K562 (cell line): ENCODE measurements around the gene SAMD11. TPM values are rescaled to one million over a fixed set of nuclear protein-coding genes. Genes with fewer than 3 reads are reported as not detected.

ENCODE experiments used
- C11orf30 ChIP-seq: fragments of 450-650 bp; IDR thresholded peaks from 2 replicates; pipeline ENCODE4 v1.6.1; 2016; ENCODE audit warnings: low read depth, mild to moderate bottlenecking
- CTBP1 ChIP-seq: fragments of 450-650 bp; IDR thresholded peaks from 2 replicates; pipeline ENCODE4 v1.6.1; 2016; ENCODE audit warnings: borderline replicate concordance
- ETS2 ChIP-seq: IDR thresholded peaks from 2 replicates; pipeline ENCODE4 v1.6.1; 2016; ENCODE audit warnings: borderline replicate concordance, missing genetic modification characterization, mild to moderate bottlenecking, moderate library complexity, missing compliant biosample characterization; ENCODE audit not compliant: poor library complexity, severe bottlenecking
- GATA2 ChIP-seq: sonication (generic); formaldehyde crosslinking; IDR thresholded peaks from 2 replicates; pipeline ENCODE4 v1.4.0; 2020; ENCODE audit warnings: mild to moderate bottlenecking, missing genetic modification reagents
- HDAC2 ChIP-seq: fragments of 450-650 bp; IDR thresholded peaks from 2 replicates; pipeline ENCODE4 v1.6.1; 2016; ENCODE audit warnings: mild to moderate bottlenecking
- HNRNPH1 ChIP-seq: fragments of 200-400 bp; formaldehyde crosslinking; optimal IDR thresholded peaks from 2 replicates; pipeline ENCODE3; 2017; ENCODE audit warnings: low read depth, mild to moderate bottlenecking, low read length, moderate library complexity
- MAFF ChIP-seq: IDR thresholded peaks from 2 replicates; pipeline ENCODE4 v1.6.1; 2012; ENCODE audit warnings: low read length, improper control_type of control experiment
- MEF2D ChIP-seq: conservative IDR thresholded peaks from 2 replicates; pipeline ENCODE4 v1.6.1; 2016; ENCODE audit warnings: low read depth, missing genetic modification characterization, missing compliant biosample characterization
- NRF1 ChIP-seq, 2 experiments: fragments of 450-650 bp; IDR thresholded peaks in 1 of 2; conservative IDR thresholded peaks in 1 of 2; 2 replicates each; pipeline ENCODE4 v1.6.1; 2014; ENCODE audit warnings: mild to moderate bottlenecking in 2 of 2
- RBFOX2 ChIP-seq: fragments of 200-400 bp; formaldehyde crosslinking; IDR thresholded peaks from 2 replicates; pipeline ENCODE4 v1.6.1; 2017; ENCODE audit warnings: low read depth, mild to moderate bottlenecking, low read length, moderate library complexity
- TRIM24 ChIP-seq, 2 experiments: fragments of 450-650 bp; IDR thresholded peaks; 2 replicates each; pipeline ENCODE4 v1.6.1; 2016
- YY1 ChIP-seq, 3 experiments: IDR thresholded peaks; 2 replicates each; pipeline ENCODE4 v1.6.1; 2011; ENCODE audit warnings: low read length in 2 of 3, mild to moderate bottlenecking in 2 of 3, moderate library complexity in 2 of 3, borderline replicate concordance in 1 of 3, control low read depth in 1 of 3, low read depth in 1 of 3; ENCODE audit not compliant: insufficient read depth in 3 of 3, insufficient replicate concordance in 2 of 3, control insufficient read depth in 1 of 3, insufficient read length in 1 of 3; ENCODE audit errors: extremely low read depth in 1 of 3
- ZNF239 ChIP-seq: fragments of 250-450 bp; sonication (Bioruptor Pico); IDR thresholded peaks from 2 replicates; pipeline ENCODE4 v1.4.0; 2020; ENCODE audit warnings: mild to moderate bottlenecking
- ZNF282 ChIP-seq: sonication (generic); formaldehyde crosslinking; IDR thresholded peaks from 2 replicates; pipeline ENCODE4 v1.8.1; 2023; ENCODE audit warnings: missing genetic modification reagents
- ZNF507 ChIP-seq: conservative IDR thresholded peaks from 2 replicates; pipeline ENCODE4 v1.6.1; 2017; ENCODE audit warnings: missing genetic modification characterization, missing compliant biosample characterization
- polyA plus RNA-seq, 8 experiments: library from polyadenylated mRNA; depleted of rRNA in 4 of 8; stranded (reverse) in 5 of 8; unstranded in 3 of 8; fragments of >200 nt; fragmentation: Nextera tagmentation in 2 of 8; fragmentation: Illumina TruSeq in 1 of 8; extraction: Ambion mirVana in 2 of 8; extraction: Trizol in 1 of 8; gene quantifications; 2 replicates each; pipeline versions ENCODE4 v1.2.1 to v1.2.3, GENCODE V29; 2011 to 2014; ENCODE audit warnings: inconsistent platforms in 1 of 8, missing spikeins in 1 of 8
- total RNA-seq, 7 experiments: library from RNA; depleted of rRNA in 6 of 7; stranded (reverse); fragments of >200 nt in 6 of 7; fragmentation: Illumina TruSeq in 2 of 7; extraction: Trizol in 2 of 7; gene quantifications; 2 replicates each; pipeline versions ENCODE4 v1.2.1 to v1.2.3, GENCODE V29; 2011 to 2021; ENCODE audit warnings: low replicate concordance in 1 of 7
- TF ChIP-seq, protein P1 (sequence below): sonication (generic); formaldehyde crosslinking; IDR thresholded peaks from 2 replicates; pipeline ENCODE4 v1.8.1; 2022; ENCODE audit warnings: missing genetic modification reagents
- TF ChIP-seq, protein P2 (sequence below): sonication (generic); formaldehyde crosslinking; IDR thresholded peaks from 2 replicates; pipeline ENCODE4 v1.8.0; 2023; ENCODE audit warnings: mild to moderate bottlenecking, missing genetic modification reagents
- TF ChIP-seq, protein P3 (sequence below): fragments of 450-650 bp; formaldehyde crosslinking; IDR thresholded peaks from 2 replicates; pipeline ENCODE4 v1.4.0; 2020; ENCODE audit warnings: mild to moderate bottlenecking, moderate library complexity
- TF ChIP-seq, protein P4 (sequence below): fragments of 450-650 bp; IDR thresholded peaks from 2 replicates; pipeline ENCODE4 v1.6.1; 2016
- TF ChIP-seq, protein P5 (sequence below): sonication (generic); formaldehyde crosslinking; IDR thresholded peaks from 2 replicates; pipeline ENCODE4 v1.9.0; 2022; ENCODE audit warnings: mild to moderate bottlenecking, missing genetic modification reagents

The SAMD11 gene
- total and polyA plus RNA-seq, 9 of the 15 experiments (the other 6 are each of a cell fraction or from before 2014, with no cell fraction given), result 0.07 to 0.82 (median 0.11) TPM; not detected in 2

DNA sequence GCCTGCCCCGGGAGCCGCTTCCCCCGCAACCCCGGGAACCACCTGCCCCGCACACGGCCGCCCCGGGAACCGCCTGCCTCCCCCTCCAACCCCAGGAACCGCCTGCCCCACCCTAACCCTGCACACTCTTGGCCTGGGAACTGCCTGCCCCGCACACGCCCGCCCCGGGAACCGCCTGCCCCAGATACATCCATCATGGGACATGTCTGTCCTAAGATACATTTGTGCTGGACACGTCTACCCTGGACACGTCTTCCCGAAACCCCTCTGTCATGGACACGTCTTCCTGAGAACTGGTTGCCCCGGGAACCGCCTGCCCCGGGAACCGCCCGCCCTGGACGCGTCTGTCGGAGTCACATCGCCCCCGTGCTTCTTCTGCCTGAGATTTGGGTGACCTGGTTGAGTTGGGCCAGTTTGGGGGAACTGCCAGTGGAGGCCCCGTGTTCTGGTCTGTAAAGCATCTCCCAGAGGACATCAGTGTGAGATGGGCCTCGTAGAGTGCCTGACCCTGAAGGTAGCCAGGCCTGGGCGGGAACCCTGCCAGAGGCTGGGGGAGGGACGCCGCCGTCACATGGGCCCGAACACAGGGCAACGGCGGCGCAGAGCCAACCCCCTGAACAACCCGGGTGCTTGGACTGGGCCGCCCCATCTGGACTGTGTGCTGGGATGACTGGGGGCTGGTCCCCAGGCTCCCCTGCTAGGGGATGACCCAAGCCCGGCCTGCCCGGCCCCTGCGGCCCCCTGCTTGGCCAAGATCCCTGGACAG, 54.5 kb downstream of the SAMD11 start (continued):
- TF ChIP-seq, protein P1, sequence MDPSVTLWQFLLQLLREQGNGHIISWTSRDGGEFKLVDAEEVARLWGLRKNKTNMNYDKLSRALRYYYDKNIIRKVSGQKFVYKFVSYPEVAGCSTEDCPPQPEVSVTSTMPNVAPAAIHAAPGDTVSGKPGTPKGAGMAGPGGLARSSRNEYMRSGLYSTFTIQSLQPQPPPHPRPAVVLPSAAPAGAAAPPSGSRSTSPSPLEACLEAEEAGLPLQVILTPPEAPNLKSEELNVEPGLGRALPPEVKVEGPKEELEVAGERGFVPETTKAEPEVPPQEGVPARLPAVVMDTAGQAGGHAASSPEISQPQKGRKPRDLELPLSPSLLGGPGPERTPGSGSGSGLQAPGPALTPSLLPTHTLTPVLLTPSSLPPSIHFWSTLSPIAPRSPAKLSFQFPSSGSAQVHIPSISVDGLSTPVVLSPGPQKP (CRISPR knock-in tag), result no peak
- TF ChIP-seq, protein P2, sequence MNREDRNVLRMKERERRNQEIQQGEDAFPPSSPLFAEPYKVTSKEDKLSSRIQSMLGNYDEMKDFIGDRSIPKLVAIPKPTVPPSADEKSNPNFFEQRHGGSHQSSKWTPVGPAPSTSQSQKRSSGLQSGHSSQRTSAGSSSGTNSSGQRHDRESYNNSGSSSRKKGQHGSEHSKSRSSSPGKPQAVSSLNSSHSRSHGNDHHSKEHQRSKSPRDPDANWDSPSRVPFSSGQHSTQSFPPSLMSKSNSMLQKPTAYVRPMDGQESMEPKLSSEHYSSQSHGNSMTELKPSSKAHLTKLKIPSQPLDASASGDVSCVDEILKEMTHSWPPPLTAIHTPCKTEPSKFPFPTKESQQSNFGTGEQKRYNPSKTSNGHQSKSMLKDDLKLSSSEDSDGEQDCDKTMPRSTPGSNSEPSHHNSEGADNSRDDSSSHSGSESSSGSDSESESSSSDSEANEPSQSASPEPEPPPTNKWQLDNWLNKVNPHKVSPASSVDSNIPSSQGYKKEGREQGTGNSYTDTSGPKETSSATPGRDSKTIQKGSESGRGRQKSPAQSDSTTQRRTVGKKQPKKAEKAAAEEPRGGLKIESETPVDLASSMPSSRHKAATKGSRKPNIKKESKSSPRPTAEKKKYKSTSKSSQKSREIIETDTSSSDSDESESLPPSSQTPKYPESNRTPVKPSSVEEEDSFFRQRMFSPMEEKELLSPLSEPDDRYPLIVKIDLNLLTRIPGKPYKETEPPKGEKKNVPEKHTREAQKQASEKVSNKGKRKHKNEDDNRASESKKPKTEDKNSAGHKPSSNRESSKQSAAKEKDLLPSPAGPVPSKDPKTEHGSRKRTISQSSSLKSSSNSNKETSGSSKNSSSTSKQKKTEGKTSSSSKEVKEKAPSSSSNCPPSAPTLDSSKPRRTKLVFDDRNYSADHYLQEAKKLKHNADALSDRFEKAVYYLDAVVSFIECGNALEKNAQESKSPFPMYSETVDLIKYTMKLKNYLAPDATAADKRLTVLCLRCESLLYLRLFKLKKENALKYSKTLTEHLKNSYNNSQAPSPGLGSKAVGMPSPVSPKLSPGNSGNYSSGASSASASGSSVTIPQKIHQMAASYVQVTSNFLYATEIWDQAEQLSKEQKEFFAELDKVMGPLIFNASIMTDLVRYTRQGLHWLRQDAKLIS (CRISPR knock-in tag), result no peak
- TF ChIP-seq ZNF282 (CRISPR knock-in tag) (no peak), CTBP1 (0 out of 2 replicates have a peak, but pooled peaks have one; percentile 48), ZNF239 (CRISPR knock-in tag) (no peak), YY1 (IDR thresholded peaks at IDR 0.05; ENCODE audit: borderline replicate concordance in 1 of 3, control insufficient read depth in 1 of 3, extremely low read depth in 1 of 3, insufficient read depth in 3 of 3, insufficient read length in 1 of 3, insufficient replicate concordance in 2 of 3, low read depth in 1 of 3, low read length in 2 of 3) (no peak), ETS2 (tag) (no peak), MAFF (no peak), RBFOX2 (no peak), MEF2D (tag) (no peak), C11orf30 (no peak), HNRNPH1 (no peak), TRIM24 (IDR thresholded peaks at IDR 0.05) (no peak), HDAC2 (no peak), GATA2 (CRISPR knock-in tag) (no peak), ZNF507 (tag) (no peak), NRF1 (conservative IDR thresholded peaks at IDR 0.05 in 1 of 2, IDR thresholded peaks at IDR 0.05 in 1 of 2) (peak in 1 of 2 experiments; percentile 16; a peak in 1 of 4 replicates)
- TF ChIP-seq, protein P3, sequence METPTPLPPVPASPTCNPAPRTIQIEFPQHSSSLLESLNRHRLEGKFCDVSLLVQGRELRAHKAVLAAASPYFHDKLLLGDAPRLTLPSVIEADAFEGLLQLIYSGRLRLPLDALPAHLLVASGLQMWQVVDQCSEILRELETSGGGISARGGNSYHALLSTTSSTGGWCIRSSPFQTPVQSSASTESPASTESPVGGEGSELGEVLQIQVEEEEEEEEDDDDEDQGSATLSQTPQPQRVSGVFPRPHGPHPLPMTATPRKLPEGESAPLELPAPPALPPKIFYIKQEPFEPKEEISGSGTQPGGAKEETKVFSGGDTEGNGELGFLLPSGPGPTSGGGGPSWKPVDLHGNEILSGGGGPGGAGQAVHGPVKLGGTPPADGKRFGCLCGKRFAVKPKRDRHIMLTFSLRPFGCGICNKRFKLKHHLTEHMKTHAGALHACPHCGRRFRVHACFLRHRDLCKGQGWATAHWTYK (CRISPR knock-in tag), result no peak
- TF ChIP-seq, protein P4, sequence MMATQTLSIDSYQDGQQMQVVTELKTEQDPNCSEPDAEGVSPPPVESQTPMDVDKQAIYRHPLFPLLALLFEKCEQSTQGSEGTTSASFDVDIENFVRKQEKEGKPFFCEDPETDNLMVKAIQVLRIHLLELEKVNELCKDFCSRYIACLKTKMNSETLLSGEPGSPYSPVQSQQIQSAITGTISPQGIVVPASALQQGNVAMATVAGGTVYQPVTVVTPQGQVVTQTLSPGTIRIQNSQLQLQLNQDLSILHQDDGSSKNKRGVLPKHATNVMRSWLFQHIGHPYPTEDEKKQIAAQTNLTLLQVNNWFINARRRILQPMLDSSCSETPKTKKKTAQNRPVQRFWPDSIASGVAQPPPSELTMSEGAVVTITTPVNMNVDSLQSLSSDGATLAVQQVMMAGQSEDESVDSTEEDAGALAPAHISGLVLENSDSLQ, result peak; percentile 69
- TF ChIP-seq, protein P5, sequence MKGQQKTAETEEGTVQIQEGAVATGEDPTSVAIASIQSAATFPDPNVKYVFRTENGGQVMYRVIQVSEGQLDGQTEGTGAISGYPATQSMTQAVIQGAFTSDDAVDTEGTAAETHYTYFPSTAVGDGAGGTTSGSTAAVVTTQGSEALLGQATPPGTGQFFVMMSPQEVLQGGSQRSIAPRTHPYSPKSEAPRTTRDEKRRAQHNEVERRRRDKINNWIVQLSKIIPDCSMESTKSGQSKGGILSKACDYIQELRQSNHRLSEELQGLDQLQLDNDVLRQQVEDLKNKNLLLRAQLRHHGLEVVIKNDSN (CRISPR knock-in tag), result 0 out of 2 replicates have a peak, but pooled peaks have one; percentile 53
